WI38 (cell line): ENCODE results near the gene CACNA1H.

Experiments used
- H3K4me3 ChIP-seq: 2 replicates; pipeline ENCODE4 v1.5.1; 2011; ENCODE audit warnings: low read depth, mild to moderate bottlenecking, control low read depth, low read length
- CTCF ChIP-seq: IDR thresholded peaks from 2 replicates; pipeline ENCODE4 v1.5.1; 2012; ENCODE audit warnings: low read depth, mild to moderate bottlenecking, control low read depth, low read length

CACNA1H gene

GRCh38 chr16:1146409-1146808 is 6.5 kb upstream of the CACNA1H start:
- H3K4me3 ChIP-seq = no peak overlapping the region
- TF ChIP-seq CTCF = no peak

- H3K4me3 ChIP-seq = no peak overlapping the region
- TF ChIP-seq CTCF = no peak
These were observed 5.9 kb upstream of the CACNA1H start for GRCh38 chr16:1147027-1147426.

GRCh38 chr16:1149101-1149636 is 3.7 kb upstream of the CACNA1H start:
- TF ChIP-seq CTCF = no peak
- H3K4me3 ChIP-seq = no peak overlapping the region

GRCh38 chr16:1150511-1150982 is 2.4 kb upstream of the CACNA1H start:
- no peak overlapping the region for H3K4me3 ChIP-seq

GRCh38 chr16:1151424-1152122 is 1.3 kb upstream of the CACNA1H start:
- TF ChIP-seq CTCF = no peak
- H3K4me3 ChIP-seq = no peak overlapping the region

More at GRCh38 chr16:1150511-1150982, 2.4 kb upstream of the CACNA1H start:
- no peak for TF ChIP-seq CTCF

- H3K4me3 ChIP-seq = no peak overlapping the region
- TF ChIP-seq CTCF = no peak
These were observed 725 bp upstream of the CACNA1H start for GRCh38 chr16:1152123-1152638.

GRCh38 chr16:1153480-1154160 is 714 bp downstream of the CACNA1H start:
- no peak overlapping the region for H3K4me3 ChIP-seq
- TF ChIP-seq CTCF = no peak
